GF-D8 (cell line): ENCODE results near the gene GRB10.
"Not testable (repeated sequence)": the region's sequence is repeated elsewhere in the genome, so short reads cannot be mapped to it uniquely, and the experiment has no call there.

ENCODE experiments used
- DNase-seq: peaks from one replicate; lab custom pipeline; 2025; lab: John Stamatoyannopoulos, UW

Gene GRB10

DNA sequence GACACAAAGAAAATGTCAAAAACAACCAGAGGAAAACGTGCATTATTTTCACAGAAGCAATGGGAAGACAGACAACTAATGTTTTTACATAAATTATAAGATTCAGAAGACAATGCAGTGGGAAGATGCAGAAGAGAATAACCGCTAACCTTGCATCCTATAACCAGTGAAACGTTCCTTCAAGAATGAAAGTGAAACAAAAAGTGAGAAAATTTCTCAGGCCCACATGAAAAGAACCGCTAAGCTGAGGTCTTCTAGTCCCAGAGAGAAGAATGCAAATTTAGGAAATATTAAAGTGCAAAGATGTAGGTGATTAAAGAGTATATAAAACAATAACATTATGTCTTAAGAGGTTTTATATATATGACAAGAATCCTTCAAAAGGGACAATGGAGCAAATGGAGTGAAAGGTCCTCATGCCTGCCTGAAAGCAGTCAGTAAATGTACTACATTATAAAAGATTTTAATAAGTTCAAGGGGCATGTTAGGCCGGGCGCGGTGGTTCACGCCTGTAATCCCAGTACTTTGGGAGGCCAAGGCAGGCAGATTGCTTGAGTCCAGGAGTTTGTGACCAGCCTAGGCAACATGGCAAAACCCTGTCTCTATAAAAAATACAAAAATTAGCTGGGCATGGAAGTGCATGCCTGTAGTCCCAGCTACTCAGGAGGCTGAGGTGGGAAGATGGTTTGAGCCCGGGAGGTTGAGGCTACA is 174.3 kb downstream of the GRB10 start:
- DNase-seq = no peak

GRCh38 chr7:50607524-50608125 is 175.1 kb downstream of the GRB10 start:
- DNase-seq = no peak

DNA sequence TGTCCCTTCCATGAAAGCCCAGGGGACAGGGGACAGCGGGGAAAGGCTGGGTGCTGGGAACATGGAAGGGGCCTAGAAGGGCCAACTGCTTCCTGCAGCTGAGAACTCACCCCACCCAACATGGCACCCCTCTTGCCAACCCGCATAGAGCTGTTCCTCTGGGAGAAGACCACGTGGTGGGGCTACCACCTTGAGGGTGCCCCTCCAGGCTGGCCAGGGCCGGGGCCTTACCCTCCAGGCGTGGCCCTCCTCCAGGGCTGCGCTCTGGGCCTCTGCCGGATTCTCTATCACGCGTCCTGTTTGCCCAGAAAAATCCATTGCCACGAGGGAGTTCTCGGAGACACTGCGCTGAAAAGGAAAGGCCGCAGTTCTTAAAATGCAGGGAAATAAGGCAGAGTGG is 177.6 kb downstream of the GRB10 start:
- DNase-seq = no peak

- DNase-seq = no peak
These were observed 179.4 kb downstream of the GRB10 start for GRCh38 chr7:50603287-50603686.

- DNase-seq = no peak
These were observed 183.3 kb downstream of the GRB10 start for GRCh38 chr7:50599385-50599784.

DNA sequence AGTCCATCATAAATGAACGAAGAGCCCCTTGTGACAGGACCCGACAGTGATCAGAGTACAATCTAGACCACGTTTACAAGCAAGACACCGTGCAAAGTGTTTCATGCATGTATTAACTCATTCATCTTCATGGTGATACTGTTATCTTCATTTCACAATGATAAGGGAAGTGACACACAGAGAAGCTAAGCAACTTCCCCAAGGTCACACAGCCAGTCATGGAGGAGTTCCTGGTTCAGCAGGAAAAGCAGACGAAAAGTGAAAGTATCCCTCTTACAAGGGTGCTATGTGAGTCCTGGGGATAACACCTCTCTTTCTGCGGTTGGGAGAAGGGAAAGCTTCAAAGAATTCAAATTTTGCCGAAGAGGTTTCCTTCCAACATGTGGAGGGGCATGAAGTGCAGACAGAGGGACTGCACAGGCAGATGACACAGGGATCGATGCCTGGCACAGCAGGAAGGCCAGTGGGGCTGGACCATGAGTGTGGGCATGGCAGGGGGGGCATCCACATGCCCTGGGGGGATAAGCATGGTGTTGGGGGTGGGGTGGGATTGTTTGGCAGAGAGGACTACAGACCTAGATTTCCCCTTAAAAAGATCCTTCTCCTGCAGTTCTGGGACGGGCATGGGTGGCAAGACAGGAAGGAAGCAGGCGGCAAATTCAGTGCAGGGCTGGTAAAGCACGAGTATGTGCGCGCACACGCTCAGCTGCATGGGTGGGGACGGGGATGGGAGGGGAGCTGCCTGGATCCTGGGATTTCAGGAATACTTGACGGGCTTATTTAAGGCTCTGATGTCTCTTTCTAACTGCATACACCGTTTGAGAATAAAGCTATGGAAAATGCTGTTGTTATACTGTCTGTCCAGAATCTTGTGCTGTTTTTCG is 184.0 kb downstream of the GRB10 start:
- no peak for DNase-seq

GRCh38 chr7:50596484-50596883 is 186.2 kb downstream of the GRB10 start:
- DNase-seq = no peak

GRCh38 chr7:50595491-50596102 is 187.1 kb downstream of the GRB10 start:
- no peak for DNase-seq

GRCh38 chr7:50594734-50595485 is 187.8 kb downstream of the GRB10 start:
- no peak for DNase-seq

DNA sequence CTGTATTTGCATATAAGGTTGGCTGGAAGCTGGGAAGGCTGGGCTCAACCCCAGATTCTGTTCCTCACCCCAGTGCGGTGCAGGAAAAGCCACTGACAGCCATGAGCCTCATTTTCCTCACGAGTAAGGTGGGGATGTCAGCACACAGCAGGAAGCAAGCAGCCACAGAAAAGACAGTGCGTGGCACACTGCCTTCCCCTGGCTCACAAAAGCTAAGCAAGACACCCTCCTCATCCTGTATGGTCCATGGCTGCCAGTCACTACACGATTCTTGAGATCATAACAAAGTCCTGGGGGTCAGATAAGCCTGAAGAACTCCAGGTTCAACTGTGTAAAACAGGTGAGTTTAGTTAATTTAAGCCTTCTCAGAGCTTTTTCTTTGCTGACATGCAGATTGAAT is 188.6 kb downstream of the GRB10 start:
- DNase-seq = no peak

DNA sequence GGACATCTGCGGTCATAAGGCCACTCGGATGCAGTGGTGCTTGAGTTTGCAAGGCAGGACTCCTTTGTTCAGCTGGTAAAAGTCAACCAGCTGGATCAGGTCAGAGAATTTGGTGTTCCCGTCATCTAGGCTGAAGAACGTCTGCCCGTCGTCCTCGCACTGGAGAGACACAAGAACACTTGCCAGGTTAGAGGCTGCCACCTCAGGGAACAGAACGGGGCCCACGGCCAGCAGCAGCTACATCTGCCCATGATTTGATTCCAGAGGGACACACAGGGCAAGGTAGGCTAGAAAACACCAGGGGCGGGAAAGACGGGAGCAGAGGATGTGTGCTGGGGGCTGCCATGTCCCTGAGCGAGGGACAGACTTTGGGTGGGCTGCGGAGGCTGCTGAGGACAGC is 189.8 kb downstream of the GRB10 start:
- DNase-seq = no peak

- no peak for DNase-seq
These were observed 190.9 kb downstream of the GRB10 start for GRCh38 chr7:50591480-50592438.

DNA sequence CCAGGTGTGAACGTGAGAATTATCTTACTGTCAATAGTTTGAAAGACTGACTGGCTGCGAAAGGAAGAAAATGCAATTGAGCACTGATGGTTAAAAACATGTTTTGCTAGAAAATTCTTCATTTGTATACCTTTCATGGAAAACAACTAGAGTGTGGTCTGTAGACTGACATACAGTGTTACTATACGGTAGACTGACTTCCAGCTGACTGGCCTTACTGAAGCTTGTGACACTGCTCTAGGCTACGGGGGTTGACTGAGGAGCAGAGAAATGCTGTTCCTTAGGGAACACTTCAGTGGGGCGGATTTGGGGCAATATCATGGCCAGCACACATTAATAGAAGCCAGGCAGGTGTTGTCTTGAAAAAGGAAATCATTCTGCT is 191.6 kb downstream of the GRB10 start:
- no peak for DNase-seq

GRCh38 chr7:50590535-50590934 is 192.2 kb downstream of the GRB10 start:
- DNase-seq = no peak

DNA sequence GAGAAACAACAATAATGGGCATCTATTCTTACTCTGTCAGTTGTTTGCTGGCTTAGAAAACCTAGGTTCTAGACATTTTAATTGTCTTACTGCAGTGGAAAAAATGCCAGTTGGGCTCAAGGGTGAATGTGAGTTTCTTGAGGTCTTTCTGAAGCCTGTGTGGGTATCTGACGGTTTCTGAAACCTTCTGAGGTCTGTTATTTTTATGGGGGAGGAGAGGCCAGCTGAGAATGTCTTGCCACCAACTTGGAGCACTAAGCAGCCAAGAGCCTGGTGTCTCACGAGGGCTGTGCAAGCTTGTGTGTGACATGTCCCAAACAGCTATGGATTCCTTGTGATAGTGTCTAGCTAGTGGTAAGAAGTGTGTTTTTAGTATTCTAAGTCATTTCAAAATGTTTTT is 193.3 kb downstream of the GRB10 start:
- no peak for DNase-seq

GRCh38 chr7:50588937-50589336 is 193.8 kb downstream of the GRB10 start:
- no peak for DNase-seq

- DNase-seq = no peak
These were observed 195.0 kb downstream of the GRB10 start for GRCh38 chr7:50587737-50588136.

- DNase-seq = no peak
These were observed 197.8 kb downstream of the GRB10 start for GRCh38 chr7:50584793-50585408.

- no peak for DNase-seq
These were observed 198.3 kb downstream of the GRB10 start for GRCh38 chr7:50584386-50584785.

DNA sequence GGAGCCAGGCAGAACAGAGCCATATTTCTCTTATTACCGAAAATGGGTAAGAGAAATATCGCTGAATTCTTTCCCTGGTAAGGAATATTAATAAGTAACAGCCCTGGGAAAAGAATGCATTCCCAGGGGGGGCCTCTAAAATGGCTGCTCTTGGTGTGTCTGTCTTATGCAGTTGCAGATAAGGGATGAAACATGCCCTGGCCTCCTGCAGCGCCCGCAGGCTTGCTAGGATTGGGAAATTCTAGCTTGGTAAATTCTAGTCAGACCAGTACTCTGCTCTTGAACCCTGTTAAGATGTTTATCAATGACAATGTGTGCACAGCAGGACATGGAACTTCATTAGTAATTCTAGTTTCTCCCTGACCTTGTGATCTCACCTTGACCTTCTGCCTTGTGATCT is 199.4 kb downstream of the GRB10 start:
- not testable (repeated sequence) for DNase-seq
